Karpas-422 (cell line): ENCODE data around the gene C13orf46. TPM values are rescaled to one million over a fixed set of nuclear protein-coding genes. Genes with fewer than 3 reads are reported as not detected.

Experiments used
- DNase-seq: peaks from one replicate; pipeline ENCODE4 v3.0.0-alpha.2; 2015
- H2AFZ ChIP-seq: fragments of 200-600 bp; sonication (generic); 2 replicates; pipeline ENCODE4 v1.6.1; 2014; ENCODE audit warnings: antibody characterized with exemption, low read length, mixed read lengths
- H3K27ac ChIP-seq: fragments of 200-600 bp; sonication (generic); 2 replicates; pipeline ENCODE4 v1.5.1; 2014; ENCODE audit warnings: mild to moderate bottlenecking, low read length, moderate library complexity
- H3K27me3 ChIP-seq: fragments of 200-600 bp; sonication (generic); 2 replicates; pipeline ENCODE4 v1.6.1; 2014; ENCODE audit warnings: low read length, mixed read lengths
- H3K36me3 ChIP-seq: fragments of 200-600 bp; sonication (generic); 2 replicates; pipeline ENCODE4 v1.6.1; 2014; ENCODE audit warnings: low read length, mixed read lengths; ENCODE audit not compliant: insufficient read depth
- H3K4me1 ChIP-seq: fragments of 200-600 bp; sonication (generic); 2 replicates; pipeline ENCODE4 v1.6.1; 2014; ENCODE audit warnings: mild to moderate bottlenecking, low read length, mixed read lengths
- H3K4me2 ChIP-seq: fragments of 200-600 bp; sonication (generic); 2 replicates; pipeline ENCODE4 v1.6.1; 2014; ENCODE audit warnings: low read length, low read depth, mild to moderate bottlenecking; ENCODE audit not compliant: poor library complexity, severe bottlenecking
- H3K4me3 ChIP-seq: fragments of 200-600 bp; sonication (generic); 2 replicates; pipeline ENCODE4 v1.5.1; 2014; ENCODE audit warnings: mild to moderate bottlenecking, antibody characterized with exemption, low read length, mixed read lengths
- H3K79me2 ChIP-seq: fragments of 200-600 bp; sonication (generic); 2 replicates; pipeline ENCODE4 v1.6.1; 2014; ENCODE audit warnings: mild to moderate bottlenecking, low read length, mixed read lengths
- H3K9ac ChIP-seq: fragments of 200-600 bp; sonication (generic); 2 replicates; pipeline ENCODE4 v1.6.0; 2014; ENCODE audit warnings: low read length
- H3K9me2 ChIP-seq: fragments of 200-600 bp; sonication (generic), shearing (Covaris generic); replicated peaks from 2 replicates; pipeline ENCODE4 v1.6.0; 2014; ENCODE audit warnings: mild to moderate bottlenecking, low read length, moderate library complexity; ENCODE audit not compliant: insufficient read depth
- H3K9me3 ChIP-seq: fragments of 300-700, 200-600 bp; sonication (generic); 2 replicates; pipeline ENCODE4 v1.6.1; 2014; ENCODE audit warnings: low read length, mixed read lengths
- H4K20me1 ChIP-seq: fragments of 200-600 bp; sonication (generic); 2 replicates; pipeline ENCODE4 v1.6.1; 2014; ENCODE audit warnings: mild to moderate bottlenecking, antibody characterized with exemption, low read length, low read depth; ENCODE audit not compliant: insufficient read depth
- total RNA-seq: library from RNA; depleted of rRNA; stranded (reverse); fragments of >200 nt; shearing (Covaris generic); gene quantifications from 2 replicates; pipeline ENCODE4 v1.2.3, GENCODE V29; 2014; ENCODE audit warnings: low replicate concordance

Gene C13orf46
- total RNA-seq, 1 experiment from 2014 or later: not detected

- Histone ChIP-seq H4K20me1 (0 out of 2 replicates have a peak, but pooled peaks cover 3% of the 10 kb centered on the region), H3K79me2 (no peaks in the 10 kb centered on the region), H3K4me1 (no peaks in the 10 kb centered on the region), H3K9me3 (no peaks in the 10 kb centered on the region), H3K9me2 (no peaks in the 10 kb centered on the region), H3K36me3 (no peaks in the 10 kb centered on the region), H2AFZ (no peak overlapping the region), H3K4me3 (no peak overlapping the region), H3K4me2 (no peak overlapping the region), H3K27me3 (no peaks in the 10 kb centered on the region), H3K27ac (no peak overlapping the region), H3K9ac (no peak overlapping the region)
- DNase-seq: no peak
Measured at GRCh38 chr13:113937527-113938180, 36.2 kb downstream of the C13orf46 start.

GRCh38 chr13:113937073-113937472 is 36.8 kb downstream of the C13orf46 start:
- H3K79me2 ChIP-seq: no peaks in the 10 kb centered on the region
- no peaks in the 10 kb centered on the region for H3K36me3 ChIP-seq
- H4K20me1 ChIP-seq: 0 out of 2 replicates have a peak, but pooled peaks cover 3% of the 10 kb centered on the region
- no peak overlapping the region for H3K27ac ChIP-seq
- H3K4me2 ChIP-seq: no peak overlapping the region
- no peaks in the 10 kb centered on the region for H3K9me2 ChIP-seq
- no peaks in the 10 kb centered on the region for H3K27me3 ChIP-seq
- no peak overlapping the region for H3K4me3 ChIP-seq
- H3K9ac ChIP-seq: no peak overlapping the region
- no peaks in the 10 kb centered on the region for H3K9me3 ChIP-seq
- no peak overlapping the region for H2AFZ ChIP-seq
- H3K4me1 ChIP-seq: no peaks in the 10 kb centered on the region
- DNase-seq: no peak

DNA sequence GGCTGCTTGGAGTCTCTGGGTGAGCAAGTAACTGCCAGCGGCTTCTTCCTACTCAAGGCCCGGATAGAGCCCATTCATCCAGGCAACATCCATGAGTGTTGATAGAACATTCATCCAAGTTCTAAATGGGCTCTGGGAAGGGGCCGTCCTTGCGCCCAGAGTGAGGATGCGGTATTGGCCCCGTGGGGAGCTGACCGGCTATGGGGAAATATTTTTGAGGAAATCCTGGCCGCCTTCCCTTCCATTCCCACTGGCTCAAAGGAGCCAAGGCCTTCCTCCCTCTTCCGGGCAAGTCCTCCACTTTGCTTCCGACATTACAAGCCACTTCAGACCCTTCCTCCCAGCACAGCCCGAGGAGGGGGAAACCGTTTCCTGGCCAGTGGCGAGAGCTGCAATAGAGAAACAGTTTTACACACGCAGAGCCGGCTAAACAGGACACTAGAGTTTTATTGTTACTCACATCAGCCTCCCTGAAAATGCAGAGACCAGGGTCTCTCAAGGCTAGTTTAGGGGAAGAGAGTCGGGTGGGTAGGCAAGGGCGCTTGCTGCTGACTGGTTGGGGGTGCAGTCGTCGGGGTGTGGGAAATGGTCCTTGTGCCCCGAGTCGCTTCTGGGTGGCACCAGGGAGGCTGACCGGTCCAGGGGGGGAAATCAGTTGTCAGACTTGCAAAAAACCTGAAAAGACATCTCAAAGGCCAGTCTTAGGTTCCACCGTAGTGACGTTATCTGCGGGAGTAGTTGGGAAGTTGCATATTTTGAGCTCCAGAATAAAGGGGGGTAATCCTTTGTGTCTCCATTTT is 37.5 kb downstream of the C13orf46 start:
- no peak overlapping the region for H3K9ac ChIP-seq
- 0 out of 2 replicates have a peak, but pooled peaks cover 3% of the 10 kb centered on the region for H4K20me1 ChIP-seq
- no peaks in the 10 kb centered on the region for H3K79me2 ChIP-seq
- no peaks in the 10 kb centered on the region for H3K9me2 ChIP-seq
- H3K4me1 ChIP-seq: no peaks in the 10 kb centered on the region
- H3K9me3 ChIP-seq: no peaks in the 10 kb centered on the region
- no peak overlapping the region for H3K27ac ChIP-seq
- no peak for DNase-seq
- H3K36me3 ChIP-seq: no peaks in the 10 kb centered on the region
- H3K4me3 ChIP-seq: no peak overlapping the region
- no peaks in the 10 kb centered on the region for H3K27me3 ChIP-seq
- no peak overlapping the region for H3K4me2 ChIP-seq
- no peak overlapping the region for H2AFZ ChIP-seq

- Histone ChIP-seq H4K20me1 (0 out of 2 replicates have a peak, but pooled peaks cover 3% of the 10 kb centered on the region), H3K79me2 (no peaks in the 10 kb centered on the region), H3K9ac (no peak overlapping the region), H2AFZ (no peak overlapping the region), H3K4me2 (no peak overlapping the region), H3K9me2 (no peaks in the 10 kb centered on the region), H3K27me3 (no peaks in the 10 kb centered on the region), H3K36me3 (no peaks in the 10 kb centered on the region), H3K4me1 (no peaks in the 10 kb centered on the region), H3K4me3 (no peak overlapping the region), H3K27ac (no peak overlapping the region), H3K9me3 (no peaks in the 10 kb centered on the region)
- DNase-seq: no peak
Measured at GRCh38 chr13:113935001-113935844, 38.7 kb downstream of the C13orf46 start.

GRCh38 chr13:113934576-113934975 is 39.3 kb downstream of the C13orf46 start:
- Histone ChIP-seq H3K4me1 (no peaks in the 10 kb centered on the region), H4K20me1 (0 out of 2 replicates have a peak, but pooled peaks cover 3% of the 10 kb centered on the region), H3K27ac (no peak overlapping the region), H3K36me3 (no peaks in the 10 kb centered on the region), H3K4me3 (no peak overlapping the region), H3K9me3 (no peaks in the 10 kb centered on the region), H3K9me2 (no peaks in the 10 kb centered on the region), H3K9ac (no peak overlapping the region), H3K4me2 (no peak overlapping the region), H3K27me3 (no peaks in the 10 kb centered on the region), H2AFZ (no peak overlapping the region), H3K79me2 (no peaks in the 10 kb centered on the region)
- DNase-seq: no peak

GRCh38 chr13:113933901-113934300 is 40.0 kb downstream of the C13orf46 start:
- Histone ChIP-seq H3K9me3 (no peaks in the 10 kb centered on the region), H3K27me3 (no peaks in the 10 kb centered on the region), H3K27ac (no peak overlapping the region), H3K36me3 (no peaks in the 10 kb centered on the region), H3K4me1 (no peaks in the 10 kb centered on the region), H4K20me1 (0 out of 2 replicates have a peak, but pooled peaks cover 3% of the 10 kb centered on the region), H3K4me2 (no peak overlapping the region), H3K9me2 (no peaks in the 10 kb centered on the region), H3K9ac (no peak overlapping the region), H3K4me3 (no peak overlapping the region), H2AFZ (no peak overlapping the region), H3K79me2 (no peaks in the 10 kb centered on the region)
- DNase-seq: no peak

DNA sequence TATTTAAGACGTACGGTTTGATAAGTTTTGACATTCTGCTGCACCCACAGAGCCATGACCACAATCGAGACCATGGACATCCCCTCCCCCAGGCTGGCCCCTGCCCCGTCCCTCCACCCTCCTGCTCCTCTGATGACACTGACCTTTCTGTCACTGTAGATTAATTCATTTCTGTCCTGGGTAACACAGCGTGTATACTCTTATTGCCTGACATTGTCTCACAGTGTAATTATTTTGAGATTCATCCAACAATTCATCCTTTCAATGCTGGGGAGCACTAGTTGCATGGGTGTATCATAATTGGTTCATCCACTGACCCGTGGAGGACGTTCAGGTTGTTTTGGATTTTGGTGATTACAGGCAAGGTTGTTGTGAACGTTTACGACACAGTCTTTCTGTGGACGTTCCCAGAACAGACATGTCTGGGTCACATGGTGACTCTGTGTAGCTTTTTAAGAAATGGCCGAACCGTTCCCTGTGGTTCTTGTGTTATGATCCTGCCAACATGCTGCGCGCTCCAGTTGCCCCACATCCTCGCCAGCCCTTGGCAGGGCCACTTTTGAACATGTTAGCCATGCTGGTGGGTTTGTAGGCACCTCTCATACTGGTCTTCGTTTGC is 41.9 kb downstream of the C13orf46 start:
- Histone ChIP-seq H3K27ac (no peak overlapping the region), H2AFZ (no peak overlapping the region), H4K20me1 (0 out of 2 replicates have a peak, but pooled peaks cover 3% of the 10 kb centered on the region), H3K27me3 (no peaks in the 10 kb centered on the region), H3K36me3 (no peaks in the 10 kb centered on the region), H3K9me3 (no peaks in the 10 kb centered on the region), H3K4me2 (no peak overlapping the region), H3K4me3 (no peak overlapping the region), H3K79me2 (no peaks in the 10 kb centered on the region), H3K9me2 (no peaks in the 10 kb centered on the region), H3K9ac (no peak overlapping the region), H3K4me1 (no peaks in the 10 kb centered on the region)
- DNase-seq: no peak
